D721Med (cell line): Measurements from ENCODE around the gene ULBP1.
"Not testable (repeated sequence)": the region's sequence is repeated elsewhere in the genome, so short reads cannot be mapped to it uniquely, and the experiment has no call there.

Experiments
- DNase-seq: peaks from one replicate; pipeline ENCODE4 v3.0.0; 2011; ENCODE audit warnings: low spot score; ENCODE audit not compliant: insufficient read length
- FAIRE-seq: peaks from 2 replicates; lab custom pipeline; 2011; peaks lifted over from hg19 to GRCh38; lab: Jason Lieb, UNC
- TF ChIP-seq, protein P1 (sequence below): IDR thresholded peaks from 2 replicates; pipeline ENCODE4 v1.5.1; 2012; ENCODE audit warnings: mild to moderate bottlenecking, control low read depth; ENCODE audit not compliant: insufficient read depth; ENCODE audit errors: missing control alignments

ULBP1 gene

DNA sequence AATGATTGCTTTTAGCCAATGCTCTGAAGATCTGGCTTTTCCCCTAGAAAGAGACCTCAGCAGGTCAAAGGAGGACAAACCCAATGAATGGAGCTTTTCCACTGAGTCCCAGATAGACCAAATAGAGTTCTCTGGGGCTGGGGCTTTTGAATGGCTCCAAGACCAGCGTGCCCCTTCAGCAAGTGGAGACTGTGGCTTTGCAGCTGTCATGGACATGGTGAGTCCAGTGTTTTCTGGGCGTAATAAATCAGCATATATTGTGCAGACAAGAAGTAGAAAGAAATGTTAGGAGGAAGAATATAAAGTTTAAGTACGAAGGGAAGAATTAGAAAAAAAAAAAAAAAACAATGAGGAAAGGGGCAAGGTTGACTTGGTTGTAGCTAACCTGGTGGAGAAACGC lies 28.1 kb downstream of the ULBP1 start:
- no peak for DNase-seq
- FAIRE-seq, result no peak
- TF ChIP-seq, protein P1, sequence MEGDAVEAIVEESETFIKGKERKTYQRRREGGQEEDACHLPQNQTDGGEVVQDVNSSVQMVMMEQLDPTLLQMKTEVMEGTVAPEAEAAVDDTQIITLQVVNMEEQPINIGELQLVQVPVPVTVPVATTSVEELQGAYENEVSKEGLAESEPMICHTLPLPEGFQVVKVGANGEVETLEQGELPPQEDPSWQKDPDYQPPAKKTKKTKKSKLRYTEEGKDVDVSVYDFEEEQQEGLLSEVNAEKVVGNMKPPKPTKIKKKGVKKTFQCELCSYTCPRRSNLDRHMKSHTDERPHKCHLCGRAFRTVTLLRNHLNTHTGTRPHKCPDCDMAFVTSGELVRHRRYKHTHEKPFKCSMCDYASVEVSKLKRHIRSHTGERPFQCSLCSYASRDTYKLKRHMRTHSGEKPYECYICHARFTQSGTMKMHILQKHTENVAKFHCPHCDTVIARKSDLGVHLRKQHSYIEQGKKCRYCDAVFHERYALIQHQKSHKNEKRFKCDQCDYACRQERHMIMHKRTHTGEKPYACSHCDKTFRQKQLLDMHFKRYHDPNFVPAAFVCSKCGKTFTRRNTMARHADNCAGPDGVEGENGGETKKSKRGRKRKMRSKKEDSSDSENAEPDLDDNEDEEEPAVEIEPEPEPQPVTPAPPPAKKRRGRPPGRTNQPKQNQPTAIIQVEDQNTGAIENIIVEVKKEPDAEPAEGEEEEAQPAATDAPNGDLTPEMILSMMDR, result no peak

DNA sequence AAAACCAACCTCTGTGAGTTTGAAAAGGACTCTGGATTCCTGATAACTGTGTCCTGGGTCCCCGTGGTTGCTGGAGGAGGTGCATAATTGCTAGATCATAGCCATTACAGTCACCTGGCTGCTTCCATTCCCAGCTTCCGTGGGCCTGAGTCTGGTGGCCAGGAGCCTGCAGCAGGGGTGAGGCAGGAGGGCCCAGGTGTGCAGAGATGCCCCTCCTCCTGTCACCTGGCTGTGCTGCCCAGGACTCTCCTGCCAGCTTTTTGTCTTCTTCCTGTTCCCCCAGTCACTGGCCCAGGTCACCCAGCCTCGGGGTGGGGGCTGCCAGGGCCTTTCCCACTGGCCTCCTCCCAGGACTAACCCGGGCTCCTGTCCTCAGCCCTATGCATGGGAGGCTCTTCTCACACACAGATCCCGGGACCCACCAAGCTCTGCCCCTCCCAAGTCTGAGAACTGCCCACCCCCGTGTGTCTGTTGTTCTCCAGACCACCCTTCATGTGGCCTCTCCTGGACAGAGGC lies 31.6 kb downstream of the ULBP1 start:
- FAIRE-seq (no peak), DNase-seq (no peak)
- TF ChIP-seq, protein P1, result no peak

DNA sequence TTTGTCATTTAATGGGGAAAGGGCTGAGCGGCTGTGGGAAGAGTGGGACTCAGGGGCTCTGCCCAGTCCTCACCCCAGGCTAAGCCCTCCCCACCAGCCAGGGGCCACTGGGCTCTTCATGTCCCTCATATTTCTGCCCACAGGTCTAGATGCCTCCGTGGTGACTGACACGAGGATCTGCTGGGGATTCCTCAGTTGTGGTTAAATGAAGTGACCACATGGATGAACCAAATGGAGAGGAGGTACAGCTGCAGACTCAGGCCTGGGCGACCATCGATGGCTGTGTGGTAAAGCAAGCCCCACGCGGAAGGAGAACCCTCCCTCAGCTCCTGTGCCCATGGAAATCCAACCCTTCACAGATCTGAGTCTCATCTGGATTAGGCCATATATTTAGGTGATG lies 32.2 kb downstream of the ULBP1 start:
- TF ChIP-seq, protein P1, result no peak
- DNase-seq, result no peak
- no peak for FAIRE-seq

DNA sequence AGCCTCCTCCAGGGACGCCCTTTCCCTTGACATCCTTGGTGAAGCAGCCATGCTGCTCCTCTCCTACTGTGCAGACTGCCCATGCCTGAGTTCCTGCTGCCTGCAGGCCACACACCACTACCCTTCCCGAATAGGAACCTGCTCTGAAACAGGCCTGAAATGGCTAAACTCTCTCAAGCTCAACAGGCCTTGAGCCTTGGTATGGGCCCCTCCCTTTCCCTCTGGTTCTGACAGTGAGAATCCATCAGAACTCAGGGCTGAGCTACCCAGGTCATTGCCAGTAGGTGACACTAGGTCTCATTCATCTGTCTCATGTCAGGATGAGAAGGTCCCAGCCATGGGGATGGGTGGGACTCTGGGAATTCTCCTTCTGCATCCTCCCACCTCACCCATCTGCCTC lies 35.9 kb downstream of the ULBP1 start:
- TF ChIP-seq, protein P1, result no peak
- no peak for DNase-seq
- no peak for FAIRE-seq

DNA sequence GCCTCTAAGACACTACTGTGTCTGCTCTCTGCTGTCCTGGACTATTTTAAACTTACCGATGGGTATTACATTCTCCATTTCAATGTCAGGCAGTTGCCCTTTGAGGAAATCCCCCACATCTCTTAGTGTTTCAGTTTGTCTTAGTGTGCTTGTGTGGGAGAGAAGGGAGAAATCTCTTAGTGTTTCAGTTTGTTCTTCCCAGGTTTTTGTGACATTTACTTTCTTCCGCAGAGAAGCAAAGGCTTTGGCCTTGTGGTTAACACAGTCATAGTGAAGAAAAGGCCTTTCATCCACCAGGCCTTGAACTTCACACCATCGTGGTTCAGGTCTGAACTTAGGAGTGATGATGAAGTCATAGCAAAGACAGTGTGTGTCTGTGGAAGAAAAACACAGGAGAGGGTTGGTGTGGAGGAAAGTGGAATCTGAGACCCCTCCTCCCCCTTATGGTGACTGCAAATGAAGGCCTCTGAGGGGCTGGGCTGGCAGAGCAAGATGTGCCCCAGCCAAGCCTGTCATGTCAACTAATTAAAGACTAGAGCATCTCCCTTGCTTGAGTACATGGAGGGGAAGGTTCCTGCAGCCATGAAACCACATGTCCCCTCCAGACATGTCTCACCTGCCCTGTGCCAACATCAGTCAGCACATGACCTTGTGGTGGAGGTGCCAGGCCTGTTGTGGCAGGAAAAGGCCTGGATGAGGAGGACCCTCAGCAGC lies 37.7 kb downstream of the ULBP1 start:
- DNase-seq (no peak), FAIRE-seq (no peak)

DNA sequence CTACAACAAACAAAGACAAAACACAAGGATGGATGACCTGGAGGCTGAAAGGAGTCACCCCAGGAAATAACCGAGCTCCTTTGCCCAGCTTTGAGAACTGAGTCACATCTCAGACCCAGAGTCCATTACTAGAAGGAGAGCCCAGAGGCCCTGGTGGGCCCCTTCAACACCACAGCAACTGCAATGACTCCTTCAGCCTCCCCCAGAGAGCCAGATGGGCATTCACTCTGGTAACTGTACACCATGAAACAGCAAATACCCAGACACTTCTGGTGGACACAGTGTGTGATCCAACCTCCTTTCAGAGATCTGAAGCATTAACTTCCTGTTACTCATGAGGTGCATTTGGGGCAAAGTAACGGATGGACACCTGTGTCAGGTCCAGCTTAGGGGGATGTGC lies 39.0 kb downstream of the ULBP1 start:
- no peak for DNase-seq
- TF ChIP-seq, protein P1, result no peak
- no peak for FAIRE-seq

More for the DNA sequence above, 37.7 kb downstream of the ULBP1 start:
- TF ChIP-seq, protein P1, result no peak

DNA sequence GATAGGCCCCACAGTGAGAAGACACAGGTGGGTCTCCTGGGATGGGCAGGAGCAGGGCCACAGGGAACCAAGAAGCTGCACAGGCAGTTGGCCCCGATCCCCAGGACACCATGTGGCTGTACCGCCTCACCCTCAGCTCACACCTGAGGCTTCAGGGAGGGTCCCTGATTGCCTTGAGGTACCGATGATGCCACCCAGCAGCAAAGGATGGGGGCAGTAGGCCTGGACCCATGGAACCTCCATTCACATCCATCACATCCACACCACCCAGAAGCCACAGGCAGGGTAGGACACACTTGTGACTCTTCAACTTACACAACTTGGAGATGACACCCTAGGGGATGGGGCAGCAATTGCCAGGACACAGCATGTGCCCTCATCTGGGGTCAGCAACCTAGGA lies 39.9 kb downstream of the ULBP1 start:
- DNase-seq, FAIRE-seq: not testable (repeated sequence)
